SK-MEL-5 (cell line): ENCODE data around the gene MED27. TPM values are rescaled to one million over a fixed set of nuclear protein-coding genes. Genes with fewer than 3 reads are reported as not detected.

Source experiments
- DNase-seq: peaks from one replicate; pipeline ENCODE4 v3.0.0-alpha.2; 2016; ENCODE audit warnings: low read depth, low spot score
- in situ Hi-C: cut with HindIII; loops from 2 replicates; pipeline ENCODE4 v1.10.0; 2016; ENCODE audit warnings: low sequenced_read_pairs, high pct_unique_total_duplicates, low pct_unique_long_range_greater_than_20kb
- total RNA-seq: library from RNA; depleted of rRNA; stranded (reverse); fragments of >200 nt; shearing (Covaris generic); gene quantifications from 2 replicates; pipeline ENCODE4 v1.2.3, GENCODE V29; 2014

Gene MED27
- total RNA-seq, 1 experiment from 2014 or later = 25.4 TPM

- in situ Hi-C loops = no loop called here
- no peak for DNase-seq
These were observed 187.4 kb downstream of the MED27 start for GRCh38 chr9:131892162-131892707.

DNA sequence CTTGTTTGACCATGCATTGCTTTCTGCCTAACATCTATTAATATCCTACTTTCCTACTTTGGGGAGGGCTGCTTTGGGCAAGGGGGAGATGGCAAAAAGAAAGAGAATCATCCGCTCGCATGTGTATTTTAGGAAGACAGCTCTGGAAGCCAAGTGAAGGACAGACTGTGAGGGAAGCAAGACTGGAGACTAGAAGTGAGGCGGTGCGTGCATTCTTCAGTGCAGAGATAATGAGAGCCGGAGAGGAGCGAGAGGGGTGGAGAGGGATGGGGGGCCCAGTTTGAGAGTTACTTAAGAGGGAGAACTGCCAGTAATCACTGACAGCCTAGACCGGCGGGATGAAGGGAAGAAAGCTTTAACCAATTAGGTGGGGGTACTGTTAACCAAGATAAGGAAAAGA is 188.1 kb downstream of the MED27 start:
- DNase-seq = no peak
- in situ Hi-C loops = no loop called here

- in situ Hi-C loops = no loop called here
- DNase-seq = no peak
These were observed 190.0 kb downstream of the MED27 start for GRCh38 chr9:131889437-131890251.

GRCh38 chr9:131888923-131889322 is 190.7 kb downstream of the MED27 start:
- in situ Hi-C loops = no loop called here
- no peak for DNase-seq

- in situ Hi-C loops = no loop called here
These were observed 192.0 kb downstream of the MED27 start for GRCh38 chr9:131887680-131888079.

DNA sequence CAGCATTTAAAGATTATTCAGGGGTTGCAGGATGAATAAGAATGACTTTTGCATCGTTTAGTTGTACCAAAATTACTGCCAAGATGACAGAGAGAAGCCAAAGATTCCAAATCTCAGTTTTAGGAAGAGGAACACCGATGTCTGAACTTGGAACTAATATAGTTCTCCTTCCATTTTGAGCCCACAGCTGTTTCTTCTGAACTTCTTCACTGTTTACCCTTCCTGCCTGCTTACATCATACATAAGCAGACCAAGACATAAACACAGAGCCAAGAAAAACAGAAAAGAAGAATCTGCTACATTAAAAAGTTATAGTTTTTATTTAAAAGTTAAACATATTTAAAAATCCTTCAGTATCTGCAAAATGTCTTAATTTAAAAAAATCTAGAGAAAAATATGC is 192.8 kb downstream of the MED27 start:
- in situ Hi-C loops = no loop called here
- no peak for DNase-seq

More at GRCh38 chr9:131887680-131888079, 192.0 kb downstream of the MED27 start:
- DNase-seq = no peak

DNA sequence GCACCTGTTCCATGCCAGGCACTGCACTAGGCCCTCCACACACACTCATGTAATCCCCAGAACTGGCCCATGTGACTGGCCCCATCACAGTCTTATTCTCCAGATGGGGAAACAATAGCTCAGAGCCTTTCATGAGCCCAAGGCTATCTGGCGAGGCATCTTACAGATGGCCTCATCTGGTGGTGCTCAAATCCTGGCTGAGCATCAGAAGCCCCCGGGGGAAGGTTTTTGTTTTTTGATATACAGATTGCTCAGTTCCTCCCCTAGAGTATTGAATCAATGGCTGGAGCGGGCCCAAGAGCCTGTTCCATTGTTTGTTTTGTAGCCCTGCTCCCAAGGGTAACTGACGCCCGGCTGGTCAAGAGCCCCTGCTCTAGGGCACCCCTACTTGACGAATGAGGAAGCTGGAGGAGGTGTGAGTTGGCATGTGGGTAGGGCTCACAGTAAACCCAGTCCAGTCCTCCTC is 194.5 kb downstream of the MED27 start:
- in situ Hi-C loops = no loop called here
- no peak for DNase-seq

GRCh38 chr9:131884222-131884621 is 195.4 kb downstream of the MED27 start:
- in situ Hi-C loops = no loop called here
- DNase-seq = no peak

DNA sequence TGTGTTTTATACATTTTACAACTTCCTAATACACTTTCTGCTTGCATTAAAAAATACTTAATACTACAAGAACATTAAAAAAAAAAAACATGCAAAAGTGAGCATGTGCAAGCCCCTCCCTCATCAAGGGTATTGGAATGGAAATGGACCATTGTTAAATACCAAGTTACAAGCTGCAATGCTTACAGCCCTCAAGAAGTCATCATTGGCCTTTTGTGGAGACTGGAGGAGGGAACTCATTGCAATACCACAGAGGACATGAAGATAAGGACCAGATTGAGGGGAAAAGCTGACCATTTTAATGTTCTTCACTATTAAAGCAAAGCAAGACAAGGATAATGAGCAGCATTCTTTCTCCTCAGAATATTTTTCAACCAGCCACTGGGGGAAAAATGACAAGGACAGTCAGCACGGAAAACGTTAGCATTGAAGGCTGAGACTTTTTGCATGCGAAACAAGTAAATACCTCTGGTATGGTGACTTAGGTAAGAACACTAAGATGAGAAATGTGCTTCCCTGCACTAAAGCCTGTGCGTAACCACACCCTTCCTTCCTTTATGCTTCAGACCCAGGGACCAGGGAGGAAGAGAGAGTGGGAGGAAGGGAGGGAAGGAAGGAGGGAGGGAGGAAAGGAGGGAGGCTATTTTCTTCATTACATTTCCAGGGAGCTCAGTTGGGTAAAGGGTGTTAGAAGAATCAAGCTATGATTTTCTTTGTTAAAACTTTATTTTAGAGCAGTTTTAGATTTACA is 198.7 kb downstream of the MED27 start:
- DNase-seq = no peak
- in situ Hi-C loops = no loop called here

DNA sequence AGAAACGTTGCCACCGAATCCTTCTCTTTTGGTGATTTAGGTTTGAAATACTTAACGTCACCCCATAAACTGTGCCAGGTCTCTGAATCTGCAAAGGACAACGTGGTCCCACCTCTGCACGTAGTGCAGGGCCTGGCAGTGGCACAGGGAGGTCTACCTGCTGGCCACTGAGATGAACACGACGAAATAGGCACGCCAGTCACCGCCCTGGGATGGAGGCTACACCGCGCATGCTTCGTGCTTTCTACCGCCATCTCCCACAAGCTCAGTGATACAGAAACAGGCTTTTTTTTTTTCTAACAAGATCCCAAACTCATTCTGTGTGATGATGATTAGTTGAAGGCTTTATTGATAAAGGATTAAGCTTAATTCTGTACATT is 199.8 kb downstream of the MED27 start:
- no peak for DNase-seq
- in situ Hi-C loops = no loop called here

GRCh38 chr9:131879181-131879910 is 200.3 kb downstream of the MED27 start:
- no peak for DNase-seq
- in situ Hi-C loops = no loop called here

- DNase-seq = no peak
- in situ Hi-C loops = no loop called here
These were observed 203.2 kb downstream of the MED27 start for GRCh38 chr9:131876486-131876885.

DNA sequence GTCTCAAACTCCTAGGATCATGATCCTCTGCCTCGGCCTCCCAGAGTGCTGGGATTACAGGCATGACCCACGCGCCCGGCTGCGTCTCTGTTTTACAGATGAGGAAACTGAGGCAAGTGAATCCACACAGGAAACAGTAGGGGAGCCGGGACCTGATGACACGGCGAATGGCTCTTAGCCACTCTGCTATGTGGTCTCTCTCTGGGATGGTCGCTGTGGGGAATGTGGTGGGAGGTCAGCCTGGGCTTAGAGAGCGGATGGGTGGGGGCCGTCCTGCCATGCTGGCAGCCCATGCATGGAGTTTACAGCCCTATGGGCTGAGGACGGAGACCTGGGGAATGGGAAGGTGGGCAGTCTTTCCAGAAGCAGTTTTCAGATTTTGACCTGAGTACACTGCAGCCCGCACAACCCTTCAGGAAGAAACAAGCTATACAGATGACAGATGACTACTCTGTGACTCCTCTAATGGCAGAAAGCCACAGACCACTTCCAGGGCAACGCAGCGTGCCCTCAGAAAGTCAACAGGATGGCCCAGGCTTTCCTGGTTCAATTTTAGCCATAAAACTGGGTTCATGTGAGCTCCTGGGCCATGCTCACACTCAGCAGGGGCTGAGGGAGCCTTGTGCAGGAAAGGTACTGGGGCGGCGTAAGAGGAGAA is 203.7 kb downstream of the MED27 start:
- in situ Hi-C loops = no loop called here
- DNase-seq = no peak

GRCh38 chr9:131874916-131875670 is 204.6 kb downstream of the MED27 start:
- in situ Hi-C loops = no loop called here
- no peak for DNase-seq

- no peak for DNase-seq
- in situ Hi-C loops = no loop called here
These were observed 205.2 kb downstream of the MED27 start for GRCh38 chr9:131874447-131874846.

DNA sequence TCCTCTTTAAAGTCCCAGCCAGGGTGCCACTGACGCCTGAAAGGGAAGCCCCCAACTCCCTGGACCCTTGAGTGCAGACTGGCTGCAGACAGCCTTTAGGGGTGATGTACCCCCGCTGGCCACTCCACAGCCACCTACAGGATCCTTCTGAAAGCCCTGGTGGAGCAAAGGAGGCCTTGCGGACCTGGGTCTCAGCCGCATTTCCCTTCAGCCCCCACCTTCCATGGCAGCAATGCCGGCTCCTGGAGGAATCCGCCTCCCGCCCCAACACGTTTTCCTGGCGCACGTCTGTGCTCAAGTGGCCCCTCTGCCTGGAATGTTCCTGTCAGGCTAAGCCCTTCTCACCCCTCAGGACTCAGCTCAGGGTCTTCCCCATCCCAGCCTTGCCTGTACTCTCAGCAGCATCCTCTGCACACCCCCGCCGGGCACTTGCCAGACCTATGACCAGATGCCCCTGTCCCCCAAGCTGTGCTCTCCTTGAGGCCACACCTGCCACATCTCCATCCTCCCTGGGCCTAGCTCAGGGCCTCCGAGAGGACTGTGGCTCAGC is 205.7 kb downstream of the MED27 start:
- no peak for DNase-seq
- in situ Hi-C loops = no loop called here

DNA sequence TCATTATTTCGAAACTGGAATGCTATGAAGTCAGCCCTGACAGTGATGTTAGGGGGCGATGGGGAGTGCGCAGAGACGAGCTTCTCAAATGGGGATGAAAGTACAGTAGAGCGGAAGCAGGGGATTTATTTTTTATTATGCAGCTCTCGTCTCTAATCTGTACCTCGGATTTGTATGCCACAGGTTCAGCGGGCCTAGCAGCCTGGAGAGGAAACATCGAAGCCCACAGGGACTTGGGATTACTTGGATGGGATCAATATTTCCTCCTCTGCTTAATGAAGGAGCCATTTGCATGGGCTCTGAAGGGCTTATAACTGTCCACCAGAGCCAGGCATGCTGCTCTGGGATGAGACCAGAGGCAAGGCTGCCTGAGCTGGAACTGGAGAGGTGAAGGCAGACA is 206.3 kb downstream of the MED27 start:
- no peak for DNase-seq

More for the DNA sequence above, 206.3 kb downstream of the MED27 start:
- in situ Hi-C loops = no loop called here
